Motor neuron (in vitro differentiated cells): Measurements from ENCODE around the gene MDH2. TPM values are rescaled to one million over a fixed set of nuclear protein-coding genes. Genes with fewer than 3 reads are reported as not detected.
"Not testable (repeated sequence)": the region's sequence is repeated elsewhere in the genome, so short reads cannot be mapped to it uniquely, and the experiment has no call there.

Experiments
- ATAC-seq, 8 experiments: fragments of 200-7000 bp; cut with Tn5 transposase; replicated peaks in 6 of 8; 2 replicates each; pipeline ENCODE4 v1.8.0; 2021; ENCODE audit warnings: mild to moderate bottlenecking in 8 of 8, moderate library complexity in 8 of 8
- H3K27ac ChIP-seq, 2 donors: fragments of 250-450 bp; sonication (Bioruptor Pico); 2 replicates each; pipeline ENCODE4 v1.9.0; 2021; ENCODE audit warnings: antibody characterized with exemption in 2 of 2, mild to moderate bottlenecking in 2 of 2, moderate library complexity in 1 of 2
- H3K4me1 ChIP-seq, 2 donors: fragments of 250-450 bp; sonication (Bioruptor Pico); replicated peaks in 1 of 2; 2 replicates each; pipeline ENCODE4 v1.6.1; 2021; ENCODE audit warnings: antibody characterized with exemption in 2 of 2, mild to moderate bottlenecking in 2 of 2, moderate library complexity in 1 of 2
- H3K4me3 ChIP-seq, 5 donors: fragments of 250-450 bp; sonication (Bioruptor Pico); 2 replicates each; pipeline ENCODE4 v1.9.0; 2021; ENCODE audit warnings: antibody characterized with exemption in 5 of 5, mild to moderate bottlenecking in 5 of 5, moderate library complexity in 4 of 5
- WGBS, 10 experiments: fragments of 450-650 bp; shearing (Covaris generic); methylation state at CpG; one replicate each; pipeline ENCODE4 v1.0.0; 2022; 5-methylcytosine and 5-hydroxymethylcytosine counted together
- in situ Hi-C, 9 experiments: fragments of 400-800 bp; cut with MboI; loops; one replicate each; pipeline ENCODE4 v1.15.0; 2021; ENCODE audit warnings: low sequenced_read_pairs in 9 of 9, low pct_unique_long_range_greater_than_20kb in 2 of 9; ENCODE audit not compliant: unreplicated experiment in 9 of 9
- total RNA-seq, 8 experiments: library from RNA; unstranded; fragments of 300-600 nt; gene quantifications; 2 replicates each; pipeline versions ENCODE4 v1.2.3 to v1.2.4, GENCODE V29; 2022

MDH2 gene
- total RNA-seq, 8 experiments from 2014 or later = 98.4 to 223 (median 131) TPM

- ATAC-seq, in situ Hi-C loops, H3K27ac ChIP-seq, H3K4me1 ChIP-seq, H3K4me3 ChIP-seq: not testable (repeated sequence)
- 89 to 100% (median 93%) methylated on average over 1 to 7 of the region's 8 CpGs; no CpG with 5 or more reads in 3 of the 10 experiments for WGBS, 10 experiments
Observed at GRCh38 chr7:76052681-76053080, 4.8 kb downstream of the MDH2 start.

GRCh38 chr7:76053461-76053860 is 5.6 kb downstream of the MDH2 start:
- no peak overlapping the region for H3K27ac ChIP-seq
- in situ Hi-C loops = no loop called here
- no peak for ATAC-seq
- no peak overlapping the region for H3K4me3 ChIP-seq
- peaks cover 4 to 6% of the 10 kb centered on the region in 2 donors for H3K4me1 ChIP-seq
- WGBS, 10 experiments = 65 to 83% (median 76%) methylated on average over 1 to 4 of the region's 6 CpGs; no CpG with 5 or more reads in 1 of the 10 experiments

GRCh38 chr7:76054123-76055120 is 6.5 kb downstream of the MDH2 start:
- ATAC-seq = peak in 7 of 8 experiments; percentile 32 to 77 (median 50)
- WGBS, 10 experiments = 20 to 93% (median 63%) methylated on average over 1 to 16 of the region's 18 CpGs; no CpG with 5 or more reads in 4 of the 10 experiments

GRCh38 chr7:76056241-76056640 is 8.3 kb downstream of the MDH2 start:
- Histone ChIP-seq H3K4me1 (no peaks in the 10 kb centered on the region), H3K27ac (no peak overlapping the region), H3K4me3 (no peak overlapping the region)
- WGBS, 10 experiments = 79 to 100% (median 88%) methylated on average over 3 to 7 of the region's 7 CpGs
- ATAC-seq = no peak
- in situ Hi-C loops = no loop called here

More at GRCh38 chr7:76054123-76055120, 6.5 kb downstream of the MDH2 start:
- Histone ChIP-seq H3K27ac (no peak overlapping the region), H3K4me1 (peaks cover 0 to under 1% of the 10 kb centered on the region in 2 donors), H3K4me3 (no peak overlapping the region)
- in situ Hi-C loops = no loop called here

GRCh38 chr7:76057103-76057812 is 9.4 kb downstream of the MDH2 start:
- H3K4me1 ChIP-seq = no peaks in the 10 kb centered on the region
- H3K27ac ChIP-seq = no peak overlapping the region
- in situ Hi-C loops = no loop called here
- H3K4me3 ChIP-seq = no peak overlapping the region
- ATAC-seq = no peak
- WGBS, 10 experiments = 83 to 100% (median 95%) methylated on average over 1 to 14 of the region's 18 CpGs; no CpG with 5 or more reads in 4 of the 10 experiments

GRCh38 chr7:76057813-76058145 is 9.9 kb downstream of the MDH2 start:
- Histone ChIP-seq H3K4me3 (no peak overlapping the region), H3K4me1 (no peaks in the 10 kb centered on the region), H3K27ac (no peak overlapping the region)
- in situ Hi-C loops = no loop called here
- ATAC-seq = no peak
- 60 to 100% (median 93%) methylated on average over 1 to 9 of the region's 11 CpGs; no CpG with 5 or more reads in 5 of the 10 experiments for WGBS, 10 experiments

GRCh38 chr7:76058745-76059144 is 10.8 kb downstream of the MDH2 start:
- 90 to 100% (median 100%) methylated on average over 1 to 4 of the region's 7 CpGs; no CpG with 5 or more reads in 3 of the 10 experiments for WGBS, 10 experiments
- H3K27ac ChIP-seq, in situ Hi-C loops, H3K4me1 ChIP-seq, H3K4me3 ChIP-seq, ATAC-seq: not testable (repeated sequence)

GRCh38 chr7:76060842-76061241 is 12.9 kb downstream of the MDH2 start:
- Histone ChIP-seq H3K27ac (no peak overlapping the region), H3K4me1 (no peaks in the 10 kb centered on the region), H3K4me3 (no peak overlapping the region)
- WGBS, 10 experiments = 35 to 100% (median 86%) methylated on average over 1 to 4 of the region's 6 CpGs; no CpG with 5 or more reads in 6 of the 10 experiments
- peak in 2 of 8 experiments; percentile 48 to 54 for ATAC-seq
- in situ Hi-C loops = no loop called here

- WGBS, 10 experiments = 90 to 100% (median 95%) methylated on average over 2 to 11 of the region's 15 CpGs; no CpG with 5 or more reads in 6 of the 10 experiments
- no peak overlapping the region for H3K27ac ChIP-seq
- in situ Hi-C loops = no loop called here
- no peaks in the 10 kb centered on the region for H3K4me1 ChIP-seq
- no peak for ATAC-seq
- no peak overlapping the region for H3K4me3 ChIP-seq
Observed at GRCh38 chr7:76062254-76062653, 14.3 kb downstream of the MDH2 start.

GRCh38 chr7:76063114-76063513 is 15.2 kb downstream of the MDH2 start:
- in situ Hi-C loops = no loop called here
- H3K4me3 ChIP-seq = no peak overlapping the region
- no peaks in the 10 kb centered on the region for H3K4me1 ChIP-seq
- no peak overlapping the region for H3K27ac ChIP-seq
- WGBS, 10 experiments = 92 to 100% (median 100%) methylated on average over 1 to 6 of the region's 10 CpGs; no CpG with 5 or more reads in 5 of the 10 experiments
- peak in 1 of 8 experiments; percentile 17 for ATAC-seq

- WGBS, 10 experiments = 73 to 100% (median 100%) methylated on average over 1 to 3 of the region's 14 CpGs; no CpG with 5 or more reads in 5 of the 10 experiments
- in situ Hi-C loops = no loop called here
- ATAC-seq = peak in 3 of 8 experiments; percentile 71 to 85 (median 77)
Observed at GRCh38 chr7:76063525-76063924, 15.6 kb downstream of the MDH2 start.

GRCh38 chr7:76064208-76064970 is 16.5 kb downstream of the MDH2 start:
- in situ Hi-C loops = no loop called here
- WGBS, 10 experiments = 93 to 100% (median 98%) methylated on average over 1 to 12 of the region's 24 CpGs; no CpG with 5 or more reads in 7 of the 10 experiments
- no peak overlapping the region for H3K4me3 ChIP-seq
- H3K4me1 ChIP-seq = no peaks in the 10 kb centered on the region
- no peak overlapping the region for H3K27ac ChIP-seq
- no peak for ATAC-seq

More at GRCh38 chr7:76063525-76063924, 15.6 kb downstream of the MDH2 start:
- Histone ChIP-seq H3K27ac (no peak overlapping the region), H3K4me1 (no peaks in the 10 kb centered on the region), H3K4me3 (no peak overlapping the region)
